T-helper 2 cell (primary cell): Measurements from ENCODE around the gene NSDHL.

Experiments used
- DNase-seq, 5 experiments: peaks; one replicate each; pipeline versions ENCODE4 v3.0.0 to v3.0.0-alpha.2; 2012 to 2022

The NSDHL gene

DNA sequence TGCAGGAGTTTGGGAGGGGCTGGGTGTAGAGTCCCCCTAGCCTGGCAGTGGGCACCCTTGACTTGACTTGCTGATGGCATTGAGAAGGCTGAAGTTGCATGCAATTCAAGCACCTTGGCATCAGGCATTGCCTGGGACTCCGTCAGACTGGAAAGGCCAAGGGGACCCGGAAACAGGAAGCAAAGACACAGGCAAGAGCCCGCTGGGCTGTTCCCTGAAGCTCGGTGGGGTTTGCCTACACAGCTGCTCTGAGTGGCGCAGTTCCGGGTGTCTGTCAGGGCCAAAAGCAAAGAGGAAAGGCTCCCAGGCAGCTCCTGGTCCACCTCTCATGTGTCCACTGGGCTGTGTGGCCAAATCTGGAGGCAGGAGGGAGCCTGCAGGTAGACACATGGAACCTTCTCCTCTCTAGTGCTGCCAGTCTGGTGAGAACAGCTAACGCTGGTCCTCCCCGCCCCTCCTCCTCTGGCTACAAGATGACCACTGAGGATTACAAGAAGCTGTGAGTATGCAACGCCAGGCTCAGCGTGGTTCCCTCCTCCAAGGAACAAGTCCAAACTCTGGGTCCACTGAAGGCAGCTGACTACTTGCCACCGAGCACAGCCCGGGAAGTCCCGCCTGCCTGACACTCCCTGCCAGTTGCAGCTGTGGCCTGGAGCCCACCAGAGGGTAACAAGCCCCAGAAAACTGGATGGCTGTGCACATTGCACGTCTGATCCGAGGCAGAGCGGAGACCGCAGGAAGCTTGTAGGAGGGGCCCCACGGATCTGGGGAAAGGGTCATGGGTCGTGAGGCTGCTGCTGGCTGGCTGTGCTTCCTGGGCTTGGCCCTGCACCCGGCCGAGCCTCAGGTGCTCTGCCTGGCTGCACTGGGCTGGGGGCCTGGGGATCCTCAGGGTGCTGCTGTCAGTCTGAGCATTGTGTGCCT is 87.1 kb downstream of the NSDHL start:
- no peak for DNase-seq

DNA sequence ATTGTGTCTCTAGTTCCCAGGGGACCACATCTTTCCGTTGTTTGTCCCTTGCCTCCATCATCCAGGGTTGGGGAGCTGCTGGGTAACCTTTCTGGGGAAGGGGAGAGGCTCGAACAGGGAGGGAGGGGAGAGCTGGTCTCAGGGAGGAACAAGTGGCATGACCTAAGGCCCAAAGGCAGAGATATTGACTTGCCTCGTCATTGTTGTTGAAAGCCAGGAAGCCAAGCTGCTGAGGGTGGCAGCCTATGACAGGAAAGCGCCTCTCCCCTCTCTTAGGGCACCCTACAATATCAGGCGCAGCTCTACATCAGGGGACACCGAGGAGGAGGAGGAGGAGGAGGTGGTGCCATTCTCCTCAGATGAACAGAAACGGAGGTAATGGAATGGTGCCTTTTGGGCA is 87.8 kb downstream of the NSDHL start:
- no peak for DNase-seq
